ENCODE results near the gene ARHGEF40.

ARHGEF40 gene

GRCh38 chr14:21059842-21060613 is 10.1 kb upstream of the ARHGEF40 start:
- H3K4me3 ChIP-seq (replicated peaks in 1 of 2; ENCODE audit: low read depth in 2 of 2, low read length in 2 of 2): no peak overlapping the region
- no peak for DNase-seq (ENCODE audit: low read depth in 2 of 2)
- no peak for TF ChIP-seq CTCF (IDR thresholded peaks at IDR 0.05; ENCODE audit: low read depth, low read length)

- DNase-seq (ENCODE audit: low read depth in 2 of 2): no peak
- no peak overlapping the region for H3K4me3 ChIP-seq (replicated peaks in 1 of 2; ENCODE audit: low read depth in 2 of 2, low read length in 2 of 2)
- no peak for TF ChIP-seq CTCF (IDR thresholded peaks at IDR 0.05; ENCODE audit: low read depth, low read length)
Observed at GRCh38 chr14:21060614-21061346, 9.3 kb upstream of the ARHGEF40 start.

GRCh38 chr14:21061347-21061668 is 8.8 kb upstream of the ARHGEF40 start:
- DNase-seq (ENCODE audit: low read depth in 2 of 2): no peak
- TF ChIP-seq CTCF (IDR thresholded peaks at IDR 0.05; ENCODE audit: low read depth, low read length): no peak
- H3K4me3 ChIP-seq (replicated peaks in 1 of 2; ENCODE audit: low read depth in 2 of 2, low read length in 2 of 2): no peak overlapping the region

- DNase-seq (ENCODE audit: low read depth in 2 of 2): peak; percentile 83 to 90
- no peak overlapping the region for H3K4me3 ChIP-seq (replicated peaks in 1 of 2; ENCODE audit: low read depth in 2 of 2, low read length in 2 of 2)
- no peak for TF ChIP-seq CTCF (IDR thresholded peaks at IDR 0.05; ENCODE audit: low read depth, low read length)
Observed at GRCh38 chr14:21063479-21063878, 6.6 kb upstream of the ARHGEF40 start.

GRCh38 chr14:21066882-21067502 is 3.1 kb upstream of the ARHGEF40 start:
- peak in 1 of 2 donors; percentile 25 for DNase-seq (ENCODE audit: low read depth in 2 of 2)
- H3K4me3 ChIP-seq (replicated peaks in 1 of 2; ENCODE audit: low read depth in 2 of 2, low read length in 2 of 2): no peak overlapping the region
- peak; percentile 23 for TF ChIP-seq CTCF (IDR thresholded peaks at IDR 0.05; ENCODE audit: low read depth, low read length)

- peak; percentile 70 for DNase-seq (ENCODE audit: low read depth in 2 of 2)
- H3K4me3 ChIP-seq (replicated peaks in 1 of 2; ENCODE audit: low read depth in 2 of 2, low read length in 2 of 2): peak overlapping the region; percentile 8 to 76
- TF ChIP-seq CTCF (IDR thresholded peaks at IDR 0.05; ENCODE audit: low read depth, low read length): peak; percentile 72
Observed at GRCh38 chr14:21068521-21069387, 1.4 kb upstream of the ARHGEF40 start.
